ENCODE results near the gene KRT82.

KRT82 gene

DNA sequence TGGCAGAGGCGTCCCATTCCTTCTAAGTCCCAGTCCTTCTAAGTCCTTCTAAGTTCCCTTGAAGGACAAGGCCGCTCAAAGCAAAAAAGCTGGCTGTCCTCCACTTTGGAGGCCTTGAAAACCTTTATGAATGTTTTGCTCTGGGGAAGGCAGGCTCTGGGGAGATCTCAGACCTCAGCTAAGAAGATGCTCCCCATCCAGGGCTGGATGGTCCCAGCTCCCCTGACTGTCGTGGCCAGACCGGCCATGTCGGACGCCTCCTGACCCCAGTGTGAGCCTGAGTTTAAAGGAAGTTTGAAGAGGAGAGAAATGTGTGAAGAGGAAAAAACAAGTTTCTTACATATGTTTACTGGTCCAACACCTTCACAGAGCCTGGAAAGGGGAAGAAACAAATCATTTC lies 26.6 kb downstream of the KRT82 start:
- no peaks in the 10 kb centered on the region for H3K9me3 ChIP-seq
- no peaks in the 10 kb centered on the region for H3K4me1 ChIP-seq
- H3K36me3 ChIP-seq = no peaks in the 10 kb centered on the region
- H3K4me3 ChIP-seq (ENCODE audit: low read depth, low read length) = no peak overlapping the region
- no peak for DNase-seq
- H3K27me3 ChIP-seq = peaks cover 5% of the 10 kb centered on the region
- TF ChIP-seq, protein P1, sequence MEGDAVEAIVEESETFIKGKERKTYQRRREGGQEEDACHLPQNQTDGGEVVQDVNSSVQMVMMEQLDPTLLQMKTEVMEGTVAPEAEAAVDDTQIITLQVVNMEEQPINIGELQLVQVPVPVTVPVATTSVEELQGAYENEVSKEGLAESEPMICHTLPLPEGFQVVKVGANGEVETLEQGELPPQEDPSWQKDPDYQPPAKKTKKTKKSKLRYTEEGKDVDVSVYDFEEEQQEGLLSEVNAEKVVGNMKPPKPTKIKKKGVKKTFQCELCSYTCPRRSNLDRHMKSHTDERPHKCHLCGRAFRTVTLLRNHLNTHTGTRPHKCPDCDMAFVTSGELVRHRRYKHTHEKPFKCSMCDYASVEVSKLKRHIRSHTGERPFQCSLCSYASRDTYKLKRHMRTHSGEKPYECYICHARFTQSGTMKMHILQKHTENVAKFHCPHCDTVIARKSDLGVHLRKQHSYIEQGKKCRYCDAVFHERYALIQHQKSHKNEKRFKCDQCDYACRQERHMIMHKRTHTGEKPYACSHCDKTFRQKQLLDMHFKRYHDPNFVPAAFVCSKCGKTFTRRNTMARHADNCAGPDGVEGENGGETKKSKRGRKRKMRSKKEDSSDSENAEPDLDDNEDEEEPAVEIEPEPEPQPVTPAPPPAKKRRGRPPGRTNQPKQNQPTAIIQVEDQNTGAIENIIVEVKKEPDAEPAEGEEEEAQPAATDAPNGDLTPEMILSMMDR (IDR thresholded peaks at IDR 0.05; ENCODE audit: low read depth, low read length) = no peak

DNA sequence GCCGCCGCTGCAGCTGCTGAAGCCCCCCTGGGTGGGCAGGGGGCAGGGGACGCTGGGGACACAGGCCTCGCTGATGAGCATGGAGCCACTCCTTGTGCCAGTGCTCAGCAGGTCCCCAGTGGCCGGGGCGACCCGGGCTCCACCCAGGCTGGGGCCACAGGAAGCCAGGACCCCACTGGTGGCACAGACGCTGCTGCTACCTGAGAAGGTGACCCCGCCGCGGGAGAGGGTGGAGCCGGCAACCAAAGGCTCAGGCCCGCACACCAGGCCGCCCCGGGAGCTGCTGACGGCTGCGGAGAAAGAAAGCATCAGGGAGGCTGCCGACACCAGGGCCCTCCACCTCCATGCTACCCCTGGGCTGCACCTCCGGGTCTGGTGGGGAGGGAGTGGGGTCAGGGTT lies 28.0 kb downstream of the KRT82 start:
- Histone ChIP-seq H3K4me3 (ENCODE audit: low read depth, low read length) (no peak overlapping the region), H3K4me1 (no peaks in the 10 kb centered on the region), H3K27me3 (no peaks in the 10 kb centered on the region; the same call in none of the 2 replicates), H3K9me3 (no peaks in the 10 kb centered on the region), H3K36me3 (no peaks in the 10 kb centered on the region)
- TF ChIP-seq, protein P1 (IDR thresholded peaks at IDR 0.05; ENCODE audit: low read depth, low read length) = no peak
- no peak for DNase-seq

- H3K9me3 ChIP-seq = no peaks in the 10 kb centered on the region
- no peaks in the 10 kb centered on the region; the same call in none of the 2 replicates for H3K27me3 ChIP-seq
- H3K4me1 ChIP-seq = no peaks in the 10 kb centered on the region
- no peak for DNase-seq
- H3K36me3 ChIP-seq = no peaks in the 10 kb centered on the region
- no peak overlapping the region for H3K4me3 ChIP-seq (ENCODE audit: low read depth, low read length)
- TF ChIP-seq, protein P1 (IDR thresholded peaks at IDR 0.05; ENCODE audit: low read depth, low read length) = no peak
These were observed 28.9 kb downstream of the KRT82 start for GRCh38 chr12:52377266-52377665.

GRCh38 chr12:52372216-52373154 lies 33.6 kb downstream of the KRT82 start:
- peak; percentile 83 for DNase-seq
- TF ChIP-seq, protein P1 (IDR thresholded peaks at IDR 0.05; ENCODE audit: low read depth, low read length) = peak; percentile 85
- H3K36me3 ChIP-seq = no peaks in the 10 kb centered on the region
- H3K4me3 ChIP-seq (ENCODE audit: low read depth, low read length) = no peak overlapping the region
- no peaks in the 10 kb centered on the region for H3K4me1 ChIP-seq
- no peaks in the 10 kb centered on the region for H3K9me3 ChIP-seq
- H3K27me3 ChIP-seq = peaks cover 20% of the 10 kb centered on the region

GRCh38 chr12:52371716-52372115 lies 34.4 kb downstream of the KRT82 start:
- no peak for DNase-seq
- Histone ChIP-seq H3K9me3 (no peaks in the 10 kb centered on the region), H3K4me1 (no peaks in the 10 kb centered on the region)

More at GRCh38 chr12:52371716-52372115, 34.4 kb downstream of the KRT82 start:
- no peak overlapping the region for H3K4me3 ChIP-seq (ENCODE audit: low read depth, low read length)
- TF ChIP-seq, protein P1 (IDR thresholded peaks at IDR 0.05; ENCODE audit: low read depth, low read length) = no peak
- H3K27me3 ChIP-seq = peaks cover 27% of the 10 kb centered on the region
- H3K36me3 ChIP-seq = no peaks in the 10 kb centered on the region
